ENCODE results near the gene CD40.
"Not testable (repeated sequence)": the region's sequence is repeated elsewhere in the genome, so short reads cannot be mapped to it uniquely, and the experiment has no call there.

CD40 gene

DNA sequence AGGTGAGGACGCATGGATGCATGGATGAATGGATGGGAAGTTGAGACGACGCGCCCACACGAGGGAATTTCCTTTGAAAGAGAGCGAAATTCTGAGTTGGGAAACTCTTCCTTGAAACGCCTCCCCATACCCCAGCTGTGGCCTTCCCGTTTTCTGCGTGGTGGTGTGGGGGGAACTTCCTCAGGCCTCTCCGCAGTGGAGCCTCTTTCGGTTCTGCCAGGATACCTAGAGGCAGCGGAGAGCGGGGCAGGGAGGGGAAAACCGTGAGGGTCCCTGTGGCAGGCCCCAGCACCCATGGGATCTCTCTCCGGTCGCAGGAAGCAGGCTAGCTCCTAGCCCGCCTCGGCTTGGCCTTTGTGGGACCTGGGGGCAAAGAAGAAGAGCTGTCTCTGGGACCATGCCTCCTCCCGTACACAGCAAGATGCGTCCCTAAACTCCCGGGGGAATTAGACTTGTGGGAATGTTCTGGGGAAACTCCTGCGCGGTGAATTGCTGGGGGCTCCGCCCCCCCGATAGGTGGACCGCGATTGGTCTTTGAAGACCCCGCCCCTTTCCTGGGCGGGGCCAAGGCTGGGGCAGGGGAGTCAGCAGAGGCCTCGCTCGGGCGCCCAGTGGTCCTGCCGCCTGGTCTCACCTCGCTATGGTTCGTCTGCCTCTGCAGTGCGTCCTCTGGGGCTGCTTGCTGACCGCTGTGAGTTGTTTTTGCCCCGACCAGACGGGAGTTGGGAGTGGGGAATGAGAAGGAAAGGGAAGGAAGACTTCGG, at the start of gene CD40:
Gene CD40 (plus strand): TSS at position 611 of the 764 bp plus-strand sequence. CDS start 30 bp downstream, at position 641.
- no peak for DNase-seq

DNA sequence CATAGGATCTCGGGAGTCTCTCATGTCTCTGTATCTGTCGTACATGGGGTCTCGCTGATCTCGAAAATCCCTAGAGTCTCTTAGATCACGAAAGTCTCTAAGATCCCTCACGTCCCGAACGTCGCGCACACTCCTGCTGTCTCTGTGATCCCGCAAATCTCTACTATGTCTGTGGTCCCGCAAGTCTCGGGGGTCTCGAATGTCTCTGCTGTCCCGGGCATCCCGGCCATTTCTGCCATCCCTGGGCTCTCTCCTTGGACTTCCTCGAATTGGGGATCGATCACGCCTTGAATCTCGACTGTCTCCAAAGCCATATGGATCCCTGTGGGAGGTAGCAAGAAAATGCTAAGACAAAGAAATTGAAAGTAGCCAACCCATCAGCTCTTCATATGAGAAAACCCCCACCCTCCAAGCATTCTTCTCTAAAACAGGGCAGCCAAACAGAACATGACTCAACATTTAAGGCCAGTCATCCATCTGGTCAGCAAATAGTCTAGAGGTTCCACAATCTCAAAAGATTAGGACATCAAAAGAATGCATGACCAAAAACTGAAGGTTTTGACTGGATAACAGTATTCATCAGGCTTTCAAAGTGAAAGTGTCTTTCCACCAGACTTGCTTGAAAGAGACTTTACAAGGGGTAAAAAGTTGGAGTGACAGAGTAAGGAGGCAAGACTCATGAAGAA, 47.8 kb upstream of the CD40 start:
- no peak for DNase-seq

DNA sequence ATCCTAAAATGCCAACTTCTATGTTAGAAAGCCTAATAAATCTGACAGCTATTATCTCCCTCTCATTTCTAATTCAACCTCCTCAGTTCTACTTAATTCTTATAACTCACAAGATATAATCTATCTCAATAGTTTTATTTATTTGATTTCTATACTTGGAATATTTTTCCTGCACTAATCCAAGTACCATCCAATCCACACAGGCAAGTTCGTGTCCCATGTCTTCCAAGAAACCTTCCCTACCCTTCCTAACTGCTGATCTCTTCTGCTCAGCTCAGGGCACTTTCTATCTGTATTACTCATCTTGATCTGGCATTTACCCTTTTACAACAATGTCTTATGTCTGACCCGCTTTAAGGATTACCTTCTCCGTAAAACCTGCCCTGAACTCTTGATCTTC, 46.5 kb upstream of the CD40 start:
- DNase-seq: no peak

DNA sequence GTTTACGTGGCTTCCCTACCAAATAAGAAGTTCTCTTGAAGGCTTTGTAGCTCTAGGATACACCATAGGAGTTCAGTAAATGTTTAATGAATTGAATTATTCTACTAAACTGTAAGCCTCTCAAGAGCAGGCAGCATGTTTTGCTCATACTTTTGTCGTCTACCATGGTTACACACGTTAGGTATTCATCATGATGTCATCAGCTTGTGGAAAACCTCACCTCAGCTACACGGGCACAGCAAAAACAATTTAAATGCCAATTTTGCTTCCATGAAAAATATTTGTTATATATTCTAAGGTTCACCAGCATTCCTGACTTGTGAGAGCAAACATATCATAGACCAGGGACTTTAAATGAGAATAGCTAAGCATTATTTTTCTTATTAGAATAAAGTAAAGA, 45.1 kb upstream of the CD40 start:
- no peak for DNase-seq

DNA sequence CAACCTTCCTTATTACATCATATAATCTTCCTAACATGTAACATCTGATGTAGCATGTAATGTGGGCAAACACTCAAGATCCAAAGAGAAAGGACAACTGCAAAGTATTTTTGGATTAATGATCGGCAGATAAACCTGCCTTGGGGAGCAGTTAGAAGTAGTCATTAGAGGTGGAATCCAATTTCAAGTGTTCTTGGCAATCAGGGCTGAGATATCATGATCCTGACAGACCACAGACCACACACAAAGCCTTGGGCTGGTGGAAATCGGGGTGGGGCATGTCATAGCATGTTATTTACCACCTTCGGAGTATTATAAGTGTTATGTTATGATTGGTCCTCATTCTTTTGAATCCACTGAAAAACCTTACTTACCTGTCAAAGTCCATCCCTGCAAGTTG, 44.7 kb upstream of the CD40 start:
- no peak for DNase-seq

DNA sequence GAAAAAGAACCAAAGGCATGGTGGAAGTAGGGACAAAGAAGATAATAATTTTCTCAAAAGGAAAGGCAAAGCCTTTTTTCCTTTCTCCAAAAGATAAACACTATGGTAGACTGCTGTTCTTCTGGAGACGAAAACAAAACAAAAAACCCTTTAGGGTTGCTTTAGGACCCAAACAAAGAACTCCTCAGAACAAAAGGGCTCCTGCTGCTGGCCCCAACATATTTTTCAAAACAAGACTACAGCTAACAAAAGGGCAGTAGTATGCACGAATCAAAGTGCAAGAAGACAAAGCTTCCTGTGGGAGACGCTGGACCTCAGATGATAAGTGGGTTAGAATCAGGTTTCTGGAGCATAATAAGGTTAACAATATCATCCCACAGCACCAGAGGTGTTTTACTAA, 44.1 kb upstream of the CD40 start:
- DNase-seq: no peak

DNA sequence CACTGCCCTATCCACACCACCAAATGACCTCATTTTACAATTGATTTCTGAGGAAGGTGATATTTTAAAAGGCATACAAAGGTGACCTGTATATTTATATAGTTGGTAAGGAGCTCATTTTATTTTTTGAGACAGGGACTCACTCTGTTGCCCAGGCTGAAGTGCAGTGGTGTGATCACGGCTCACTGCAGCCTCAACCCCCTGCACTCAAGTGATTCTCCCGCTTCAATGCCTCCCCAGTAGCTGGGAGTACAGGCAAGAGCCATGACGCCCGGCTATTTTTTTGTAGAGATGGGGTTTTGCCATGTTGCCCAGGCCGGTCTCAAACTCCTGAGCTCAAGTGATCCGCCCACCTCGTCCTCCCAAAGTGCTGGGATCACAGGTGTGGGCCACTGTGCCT, 41.3 kb upstream of the CD40 start:
- no peak for DNase-seq

DNA sequence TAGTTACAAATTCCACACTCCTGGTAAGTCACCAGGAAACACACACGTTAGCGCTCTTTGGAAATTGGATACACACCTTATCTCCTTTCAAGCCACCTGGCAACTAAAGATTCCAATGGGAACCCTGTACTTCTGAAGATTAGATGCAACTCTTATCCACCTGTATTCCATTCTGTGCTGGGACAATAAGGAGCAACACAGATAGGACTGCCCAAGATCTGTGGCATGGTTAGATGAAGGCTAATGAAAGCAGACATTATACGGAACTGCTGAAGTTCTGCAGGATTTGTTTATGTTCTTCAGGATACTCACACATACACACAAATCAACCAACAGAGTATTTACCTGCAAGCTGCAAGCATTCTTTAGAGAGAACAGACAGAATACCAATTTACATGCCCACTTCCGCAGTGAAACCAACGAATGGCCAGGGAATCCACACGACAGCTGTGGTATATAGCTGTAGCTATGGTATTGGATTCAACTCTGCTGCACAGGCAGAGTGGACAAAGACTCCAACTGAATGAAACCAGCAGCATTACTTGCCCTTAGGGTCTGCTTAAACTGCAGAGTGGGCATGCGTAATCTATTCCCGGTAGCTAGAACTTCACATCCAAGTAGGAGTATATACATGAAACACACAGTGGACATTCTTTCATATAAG, 40.3 kb upstream of the CD40 start:
- no peak for DNase-seq

DNA sequence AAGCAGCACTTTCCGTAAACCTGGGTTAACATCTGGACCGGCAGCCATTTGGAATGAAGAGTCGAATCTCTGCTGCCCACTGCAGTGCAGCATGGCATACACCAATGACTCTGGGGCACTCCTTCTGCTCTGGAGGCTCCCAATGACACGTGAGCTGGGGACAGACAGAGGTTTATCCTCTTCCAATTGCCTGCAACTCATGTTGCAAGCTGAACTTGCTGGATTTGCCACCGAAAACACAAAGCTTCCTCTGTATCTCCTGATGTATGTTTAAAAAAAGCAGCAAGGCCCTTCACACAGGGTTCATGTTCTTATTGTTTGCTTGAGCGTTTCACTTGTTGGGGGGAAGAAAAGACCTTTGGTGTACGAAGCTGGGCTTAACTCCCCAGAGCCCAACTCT, 39.2 kb upstream of the CD40 start:
- no peak for DNase-seq

DNA sequence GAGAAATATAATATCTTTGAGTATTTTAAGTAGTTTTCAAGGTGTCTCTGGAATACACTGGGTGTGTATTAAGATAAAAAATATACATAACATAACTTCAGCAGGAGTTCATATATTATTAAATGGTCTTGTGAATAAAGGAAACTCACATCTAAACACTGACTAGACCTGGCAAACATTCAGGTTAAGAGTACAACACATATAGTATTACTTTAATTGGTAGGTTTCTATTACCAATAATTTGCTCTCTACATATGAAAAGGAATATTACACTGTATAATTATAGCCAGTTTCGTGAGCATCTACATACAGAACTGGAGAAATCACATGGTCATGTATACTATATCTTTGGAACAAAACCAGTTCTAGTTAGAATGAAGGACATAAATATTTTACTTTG, 37.0 kb upstream of the CD40 start:
- no peak for DNase-seq

DNA sequence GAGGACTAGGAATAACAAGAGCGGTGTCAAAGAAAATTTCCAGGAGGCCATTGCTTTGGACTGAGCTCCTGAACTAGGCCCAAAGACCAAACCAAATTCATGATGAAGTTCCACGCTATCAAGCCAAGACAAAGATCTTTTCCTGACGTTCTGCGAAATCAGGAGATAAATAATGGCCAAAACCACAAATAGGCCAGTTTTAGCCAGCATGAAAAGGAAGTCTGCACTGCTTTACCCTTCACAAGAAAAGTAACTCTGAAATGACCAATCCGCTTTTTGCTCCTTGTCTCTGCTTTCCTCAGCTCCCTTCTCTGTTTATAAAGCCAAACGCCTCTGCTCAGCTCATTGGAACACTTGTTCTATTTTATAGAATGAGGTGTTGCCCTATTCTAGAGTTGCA, 35.0 kb upstream of the CD40 start:
- no peak for DNase-seq

DNA sequence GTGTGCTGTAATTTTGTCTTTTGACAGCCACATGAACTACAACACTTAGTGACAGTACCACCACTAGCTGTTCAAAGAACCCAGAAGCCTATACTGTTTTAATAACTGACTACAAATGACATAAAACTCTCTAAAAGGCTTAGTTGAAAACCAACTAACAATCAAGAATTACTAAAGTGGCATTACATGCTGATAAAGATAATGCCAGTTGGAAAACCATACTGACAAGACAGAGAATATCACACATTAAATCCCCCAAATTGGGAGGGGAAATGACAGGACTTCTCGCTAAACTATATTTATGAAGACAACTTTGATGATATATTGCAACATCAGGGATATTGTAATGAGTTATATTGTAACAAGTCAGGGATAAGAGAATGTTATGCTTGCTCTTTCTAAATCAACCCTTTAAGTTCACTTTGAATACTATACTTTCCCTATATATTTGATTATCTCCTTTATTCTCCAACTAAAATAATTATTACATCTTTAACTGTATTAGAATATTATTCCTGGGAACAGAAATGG, 34.5 kb upstream of the CD40 start:
- DNase-seq: no peak

DNA sequence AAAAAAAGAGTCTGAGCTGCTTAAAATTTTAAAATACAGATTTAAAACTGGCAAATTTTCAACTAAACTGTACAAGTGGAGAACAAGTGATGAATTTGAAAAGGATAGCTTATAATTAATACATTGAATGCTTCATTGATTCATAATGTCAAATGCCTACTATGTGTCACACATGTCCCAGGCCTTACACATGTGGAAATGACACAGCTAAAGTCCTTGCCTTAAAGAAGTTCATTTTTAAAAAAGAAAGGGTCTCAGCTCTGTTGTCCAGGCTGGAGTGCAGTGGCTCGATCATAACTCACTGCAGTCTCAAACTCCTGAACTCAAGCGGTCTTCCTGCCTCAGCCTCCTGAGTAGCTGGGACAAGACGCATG, 33.3 kb upstream of the CD40 start:
- no peak for DNase-seq

DNA sequence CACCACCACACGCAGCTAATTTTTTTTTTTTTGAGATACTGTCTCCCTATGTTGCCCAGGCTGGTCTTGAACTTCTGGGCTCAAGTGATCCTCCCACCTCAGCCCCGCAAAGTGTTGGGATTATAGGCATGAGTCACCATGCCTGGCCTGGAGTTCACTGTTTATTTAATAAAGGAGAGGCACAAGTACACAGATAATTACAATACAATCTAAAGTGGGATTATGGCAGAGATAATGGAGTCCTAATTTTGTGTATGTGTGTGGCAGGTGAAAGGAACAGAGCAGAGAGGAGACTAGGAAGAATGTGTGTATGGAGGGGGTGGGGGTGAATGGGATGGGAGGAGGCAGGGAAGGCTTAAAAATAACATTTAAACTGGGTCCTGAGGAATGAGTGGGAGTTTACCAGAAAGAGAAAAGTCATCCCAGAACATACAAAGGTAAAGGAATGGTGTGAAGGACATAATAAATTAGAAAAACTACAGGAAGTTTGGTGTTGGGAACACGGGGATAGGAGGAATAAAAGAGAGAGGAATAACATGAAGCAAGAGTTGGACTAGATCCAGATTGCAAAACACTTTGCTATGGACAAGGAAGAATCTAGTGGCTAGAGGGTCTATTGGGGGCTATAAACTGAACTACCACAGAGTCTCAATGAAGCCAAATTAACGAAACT, 32.8 kb upstream of the CD40 start:
- DNase-seq: no peak

DNA sequence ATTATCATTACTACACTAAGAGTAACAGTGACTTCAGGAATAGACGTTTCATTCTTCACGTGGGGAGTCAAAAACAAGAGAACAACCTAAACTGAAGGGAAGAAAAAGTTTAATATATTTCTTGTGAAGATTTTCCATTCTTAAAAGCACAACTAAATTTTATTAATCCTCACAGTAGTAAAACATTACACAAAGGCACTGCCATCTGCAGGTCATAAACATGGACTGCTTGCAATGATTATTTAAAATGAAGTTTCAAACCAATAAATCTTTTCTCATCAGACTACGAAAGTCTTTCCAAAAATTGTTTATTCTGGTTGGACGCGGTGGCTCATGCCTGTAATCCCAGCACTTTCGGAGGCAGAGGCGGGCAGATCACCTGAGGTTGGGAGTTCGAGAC, 31.0 kb upstream of the CD40 start:
- no peak for DNase-seq

DNA sequence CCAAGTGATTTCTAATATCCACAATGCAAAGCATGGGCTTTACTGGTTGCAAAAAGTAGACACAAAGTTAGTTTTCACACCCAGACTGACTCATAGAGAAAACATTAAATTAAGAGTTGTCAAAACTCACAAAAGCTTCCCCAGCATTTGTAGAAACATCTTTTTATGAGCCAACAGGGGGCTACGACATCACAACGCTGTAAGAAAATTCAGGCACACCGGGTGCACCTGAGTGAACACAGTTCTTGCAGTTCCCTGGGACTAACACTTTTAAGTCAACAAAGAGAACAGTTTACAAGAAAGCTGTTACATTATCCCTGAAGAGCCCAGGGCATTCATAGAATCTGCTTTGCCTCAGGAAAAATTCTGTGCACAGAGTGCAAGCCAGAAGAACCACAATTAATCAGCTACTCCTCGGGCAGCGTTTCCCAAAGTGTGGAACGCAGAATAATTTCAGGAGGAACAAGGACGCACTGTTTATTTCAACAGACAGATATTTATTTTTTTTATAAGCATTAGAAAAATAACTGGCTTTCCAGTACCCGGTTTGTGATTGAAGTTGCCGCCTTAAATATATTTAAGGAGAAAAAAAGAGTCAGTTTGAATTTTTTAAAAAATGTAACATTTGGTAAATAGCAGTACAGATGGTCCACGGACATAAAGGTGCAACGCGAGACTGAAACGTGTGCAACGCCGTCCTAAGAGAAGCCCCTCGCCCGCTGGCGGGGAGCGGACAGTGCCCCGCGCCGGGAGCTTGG, 29.5 kb upstream of the CD40 start:
- DNase-seq: no peak

DNA sequence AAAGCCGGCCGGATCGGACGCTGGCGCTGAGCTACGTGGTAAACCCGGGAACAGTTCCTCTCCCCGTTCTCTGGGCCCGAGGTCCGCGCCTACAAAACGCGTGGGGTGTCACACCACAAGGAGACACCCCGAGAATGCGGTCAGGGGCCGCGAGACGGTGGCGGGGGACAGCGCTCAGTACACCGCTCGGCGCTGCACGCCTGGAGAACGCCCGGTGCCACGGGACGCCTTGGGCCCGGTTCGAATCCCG, 29.0 kb upstream of the CD40 start:
- DNase-seq: no peak

DNA sequence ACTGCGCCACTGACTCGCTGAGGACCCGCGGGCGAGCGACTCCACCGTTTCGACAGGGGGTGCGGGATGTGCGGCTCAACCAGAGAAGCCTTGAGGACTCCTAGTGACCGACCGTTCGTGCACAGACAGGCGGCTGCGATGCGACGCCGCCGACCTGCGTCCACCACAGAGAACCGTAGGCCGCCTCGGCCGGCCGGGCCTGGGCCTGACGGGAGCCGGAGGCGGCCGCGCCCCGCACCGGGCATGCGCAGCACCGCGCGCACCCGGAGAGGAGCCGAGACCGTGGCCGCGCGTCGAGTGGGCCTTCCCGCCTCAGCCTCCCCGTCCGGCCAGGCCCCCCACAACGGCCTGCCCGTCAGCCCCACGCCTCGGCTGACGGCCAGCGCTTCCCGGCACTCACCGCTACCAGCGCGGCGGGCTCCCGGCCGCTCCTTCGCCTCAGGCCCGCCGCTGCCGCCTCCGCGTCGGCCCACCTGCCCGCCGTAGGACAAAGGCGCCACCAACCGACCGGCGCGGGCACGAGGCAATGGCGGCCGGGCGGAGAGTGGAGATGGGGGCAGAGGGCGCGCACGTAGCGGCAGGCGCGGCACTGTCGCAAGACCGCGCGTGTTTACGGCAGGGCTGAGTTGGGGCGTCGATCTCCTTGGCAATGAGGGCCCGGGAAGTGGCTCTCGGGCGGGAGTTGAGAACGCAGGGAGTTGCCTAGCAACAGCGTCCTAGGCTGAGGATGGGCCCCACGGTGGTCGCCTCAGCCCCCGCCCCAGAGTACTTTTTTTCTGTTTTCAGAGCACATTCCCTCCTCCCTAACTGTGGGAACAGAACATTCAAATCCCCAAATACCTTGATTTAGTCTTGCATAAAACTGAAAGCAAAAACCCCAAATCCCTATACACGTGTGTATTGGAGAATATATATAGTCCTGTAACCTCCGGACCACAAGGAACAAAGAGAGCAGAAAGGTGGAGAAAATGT, 28.4 kb upstream of the CD40 start, which contains the start of gene NCOA5:
Gene NCOA5 (minus strand): TSS at position 546 of the 972 bp plus-strand sequence. CDS start 10,538 bp downstream, outside the sequence.
- peak; percentile 89 for DNase-seq

DNA sequence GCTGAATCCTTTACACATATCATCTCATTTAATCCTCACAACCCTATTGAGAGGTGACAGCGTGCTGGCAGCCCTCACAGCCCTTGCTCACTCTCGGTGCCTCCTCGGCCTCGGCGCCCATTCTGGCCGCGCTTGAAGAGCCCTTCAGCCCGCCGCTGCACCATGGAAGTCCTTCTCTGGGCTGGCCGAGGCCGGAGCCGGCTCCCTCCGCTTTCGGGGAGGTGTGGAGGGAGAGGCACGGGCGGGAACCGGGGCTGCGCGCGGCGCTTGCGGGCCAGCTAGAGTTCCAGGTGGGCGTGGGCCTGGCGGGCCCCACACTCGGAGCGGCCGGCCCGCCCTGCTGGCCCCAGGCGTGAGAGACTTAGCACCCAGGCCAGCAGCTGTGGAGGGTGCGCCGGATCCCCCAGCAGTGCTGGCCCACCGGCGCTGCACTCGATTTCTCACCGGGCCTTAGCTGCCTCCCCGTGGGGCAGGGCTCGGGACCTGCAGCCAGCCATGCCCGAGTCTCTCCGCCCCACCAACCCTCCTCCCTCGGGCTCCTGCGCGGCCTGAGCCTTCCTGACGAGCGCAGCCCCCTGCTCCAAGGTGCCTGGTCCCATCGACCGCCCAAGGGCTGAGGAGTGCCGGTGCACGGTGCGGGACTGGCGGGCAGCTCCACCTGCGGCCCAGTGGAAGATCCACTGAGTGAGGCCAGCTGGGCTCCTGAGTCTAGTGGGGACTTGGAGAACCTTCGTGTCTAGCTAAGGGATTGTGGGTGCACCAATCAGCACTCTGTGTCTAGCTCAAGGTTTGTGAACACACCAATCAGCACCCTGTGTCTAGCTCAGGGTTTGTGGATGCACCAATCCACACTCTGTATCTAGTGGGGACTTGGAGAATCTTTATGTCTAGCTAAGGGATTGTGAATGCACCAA, 26.2 kb upstream of the CD40 start:
- DNase-seq: not testable (repeated sequence)

DNA sequence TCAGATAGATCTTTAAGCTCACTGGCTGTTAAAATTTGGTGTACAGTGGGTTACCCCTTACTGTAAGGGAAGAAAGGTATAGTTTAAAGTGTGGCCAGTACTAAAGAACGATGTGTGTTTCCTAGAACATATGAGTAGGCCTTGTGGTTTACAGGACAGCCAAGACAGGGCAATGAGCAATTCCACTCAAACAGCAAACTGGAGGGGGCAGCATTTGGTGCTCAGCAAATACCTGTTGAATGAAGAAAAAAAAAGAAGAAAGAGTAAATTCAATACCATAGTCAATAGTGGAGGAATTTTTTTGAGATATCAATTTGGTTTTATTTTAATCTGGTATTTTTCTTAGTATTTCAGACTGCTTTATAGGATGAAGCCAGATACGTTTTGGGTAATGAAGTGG, 24.6 kb upstream of the CD40 start:
- no peak for DNase-seq
